NCI-H82 (cell line): ENCODE measurements around the gene YTHDF1.
A peak's percentile ranks its signal among the peaks of the same experiment; 100 is the strongest.

Experiments used
- DNase-seq: peaks from one replicate; lab custom pipeline; 2025; lab: John Stamatoyannopoulos, UW

The YTHDF1 gene

DNA sequence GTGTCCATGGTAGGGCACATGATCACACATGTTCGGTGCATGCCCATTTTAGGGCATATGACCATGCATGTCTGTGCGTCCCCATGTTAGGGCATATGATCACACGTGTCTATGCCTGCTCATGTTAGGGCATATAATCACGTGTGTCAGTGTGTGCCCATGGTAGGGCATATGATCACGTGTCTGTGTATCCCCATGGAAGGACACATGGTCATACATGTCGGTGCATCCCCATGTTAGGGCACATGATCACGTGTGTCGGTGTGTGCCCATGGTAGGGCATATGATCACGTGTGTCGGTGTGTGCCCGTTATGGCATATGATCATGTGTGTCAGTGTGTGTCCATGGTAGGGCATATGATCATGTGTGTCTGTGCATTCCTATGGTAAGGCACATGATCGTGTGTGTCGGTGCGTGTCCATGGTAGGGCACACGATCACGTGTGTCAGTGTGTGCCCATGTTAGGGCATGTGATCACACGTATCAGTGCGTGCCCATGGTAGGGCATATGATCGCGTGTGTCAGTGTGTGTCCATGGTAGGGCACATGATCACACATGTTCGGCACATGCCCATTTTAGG is 30.6 kb downstream of the YTHDF1 start:
- DNase-seq: no peak

DNA sequence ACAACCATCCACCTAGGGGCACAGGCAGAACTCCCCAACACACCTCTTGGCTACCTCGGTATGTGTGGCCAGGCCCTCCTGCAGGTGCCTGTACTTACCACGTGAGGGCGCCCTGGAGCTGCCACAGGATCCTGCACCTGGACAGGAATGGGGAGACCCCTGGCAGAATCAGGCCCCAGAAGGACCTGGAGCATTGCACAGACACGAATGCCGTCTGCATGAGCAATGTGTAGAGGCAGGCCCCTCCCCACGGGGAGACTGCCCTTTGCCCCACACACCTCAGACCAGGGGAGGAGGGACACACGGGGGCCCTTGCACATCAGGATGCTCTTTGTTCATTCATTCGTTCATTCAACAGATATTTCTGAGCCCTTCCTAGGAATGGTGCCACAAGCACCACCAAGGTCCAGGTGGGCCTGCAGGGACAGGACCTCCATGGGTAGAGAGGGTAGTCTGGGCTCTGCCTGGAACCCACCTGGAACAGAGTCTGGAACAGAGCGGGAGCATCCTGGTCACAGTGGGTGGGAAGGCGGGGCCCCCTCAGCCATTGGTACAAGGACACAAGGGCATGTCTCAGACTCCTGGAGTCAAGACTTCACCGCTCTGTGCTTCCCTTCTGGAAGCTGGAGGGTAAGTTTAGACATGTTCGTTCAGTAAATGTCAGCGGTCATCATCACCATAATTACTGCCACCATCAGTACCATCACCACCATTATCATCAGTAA is 32.3 kb downstream of the YTHDF1 start:
- peak; percentile 61 for DNase-seq

DNA sequence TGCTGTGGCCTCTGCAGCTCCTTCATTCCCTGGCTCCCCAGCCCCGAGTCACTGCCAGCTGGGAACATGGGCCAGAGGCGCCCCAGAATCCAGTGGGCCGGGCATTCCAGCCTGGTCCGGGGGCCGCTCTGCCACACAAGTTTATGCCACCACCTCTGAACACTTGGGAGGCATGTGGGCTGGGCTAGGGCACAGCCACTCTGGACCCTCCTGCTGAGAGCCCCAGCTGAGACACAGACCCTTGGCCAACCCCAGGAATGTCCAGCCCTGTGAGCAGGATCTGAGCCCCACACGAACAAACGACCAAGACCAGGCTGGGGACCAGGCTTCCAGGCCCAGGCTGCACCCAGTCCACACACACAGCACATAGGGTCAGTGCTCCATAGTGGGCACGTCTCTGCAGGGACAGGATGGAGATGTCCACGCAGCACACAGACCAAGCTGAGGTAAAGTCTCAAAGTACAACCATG is 33.0 kb downstream of the YTHDF1 start:
- DNase-seq: no peak

GRCh38 chr20:63182425-63182824 is 33.5 kb downstream of the YTHDF1 start:
- DNase-seq: peak; percentile 53

GRCh38 chr20:63181226-63181625 is 34.7 kb downstream of the YTHDF1 start:
- no peak for DNase-seq

GRCh38 chr20:63180569-63181185 is 35.3 kb downstream of the YTHDF1 start:
- DNase-seq: no peak

GRCh38 chr20:63179687-63180568 is 36.0 kb downstream of the YTHDF1 start:
- DNase-seq: no peak

DNA sequence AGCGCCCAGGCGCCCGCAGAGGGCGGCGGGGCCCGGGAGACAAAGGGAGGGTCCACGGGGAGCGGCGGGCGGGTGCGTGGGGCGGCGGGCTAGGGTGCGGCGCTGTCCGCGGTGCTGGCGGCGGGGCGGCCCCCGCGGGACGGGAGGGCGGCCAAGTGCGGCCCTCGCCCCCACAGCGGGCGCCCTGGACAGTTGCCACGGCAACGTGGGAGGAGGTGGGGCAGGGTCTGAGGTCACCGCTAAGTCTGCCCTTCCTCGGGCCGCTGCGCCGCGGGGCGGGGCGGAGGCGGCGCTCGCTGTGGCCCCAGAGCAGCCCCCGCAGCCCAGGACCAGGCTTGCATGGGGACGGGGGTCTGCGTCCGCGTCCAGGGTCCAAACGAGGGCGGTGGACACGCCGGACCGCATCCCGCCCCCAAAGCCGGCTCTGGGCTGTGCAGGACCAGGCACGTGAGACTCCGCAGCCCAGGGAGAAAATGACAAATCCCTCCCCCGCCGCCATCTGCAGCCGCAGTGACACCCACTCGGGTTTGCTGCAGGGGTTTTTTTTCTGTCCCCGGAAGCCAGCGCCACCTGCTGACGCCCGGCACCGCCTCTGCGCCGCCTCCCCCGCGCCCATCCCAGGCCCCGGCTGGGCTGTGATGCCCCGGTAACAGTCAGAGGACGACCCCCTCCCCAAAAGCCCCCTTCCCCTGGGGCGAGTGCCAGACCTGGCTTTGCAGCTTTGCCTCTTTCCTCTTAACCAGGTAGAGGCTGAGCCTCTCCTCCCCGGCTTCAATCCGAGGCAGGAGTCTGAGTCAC is 36.8 kb downstream of the YTHDF1 start:
- DNase-seq: peak; percentile 89

GRCh38 chr20:63178446-63178820 is 37.5 kb downstream of the YTHDF1 start:
- DNase-seq: no peak

DNA sequence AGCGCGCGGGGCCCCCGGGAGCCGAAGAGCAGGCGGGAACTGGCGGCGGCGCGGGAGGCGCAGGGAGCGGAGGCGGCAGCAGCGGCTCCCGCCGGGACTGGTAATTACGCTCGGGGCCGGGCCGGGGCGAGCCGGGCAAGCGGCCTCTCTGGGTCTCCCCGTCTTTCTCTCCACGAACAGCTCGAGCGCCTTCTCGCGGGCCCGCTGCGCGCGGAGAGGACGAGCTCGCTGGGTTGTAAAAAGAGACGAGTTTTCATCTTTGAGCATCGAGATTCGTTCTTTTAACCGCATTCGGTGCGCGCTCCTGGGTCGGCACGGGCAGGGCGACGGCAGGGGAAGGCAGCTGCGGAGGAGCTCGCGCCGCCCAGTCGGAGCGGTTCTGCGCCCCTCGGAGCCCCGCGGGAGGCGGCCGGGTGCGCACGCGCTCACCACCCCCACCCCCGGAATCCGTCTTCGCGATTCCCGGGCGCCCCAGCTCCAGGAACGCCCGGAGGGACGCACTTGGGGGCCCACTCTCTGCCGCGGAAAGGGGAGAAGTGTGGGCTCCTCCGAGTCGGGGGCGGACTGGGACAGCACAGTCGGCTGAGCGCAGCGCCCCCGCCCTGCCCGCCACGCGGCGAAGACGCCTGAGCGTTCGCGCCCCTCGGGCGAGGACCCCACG is 38.0 kb downstream of the YTHDF1 start:
- DNase-seq: no peak

DNA sequence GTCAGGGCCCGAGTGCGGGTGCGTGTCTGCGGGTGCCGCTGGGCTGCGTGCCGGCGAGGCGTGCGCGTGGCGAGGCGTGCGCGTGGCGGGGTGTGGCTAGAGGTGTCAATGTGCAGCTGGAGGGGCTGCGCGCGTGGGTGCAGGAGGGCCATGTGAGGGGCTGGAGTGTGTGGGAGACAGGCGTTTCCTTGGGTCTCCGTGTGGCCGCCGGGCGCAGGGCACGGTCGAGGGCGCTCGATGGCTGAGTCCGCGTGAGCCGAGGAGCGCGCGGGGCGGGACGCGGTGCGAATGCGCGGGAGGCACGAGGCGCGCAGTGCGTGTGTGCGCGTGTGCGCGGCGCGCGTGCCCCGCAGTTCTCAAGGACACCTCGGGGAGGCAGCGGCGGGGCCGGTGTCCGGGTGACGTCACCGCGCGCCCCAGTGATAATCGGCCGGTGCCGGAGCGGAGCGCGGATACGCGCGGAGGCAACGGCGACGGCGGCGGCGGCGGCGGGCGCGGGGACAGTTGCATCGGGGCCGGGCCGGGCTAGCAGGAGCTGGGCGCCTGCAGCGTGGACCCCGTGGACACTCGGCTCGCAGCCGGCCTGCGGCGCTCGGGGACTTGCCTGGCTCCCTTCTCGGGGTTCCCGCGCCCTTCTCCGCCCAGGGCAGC is 38.7 kb downstream of the YTHDF1 start:
- DNase-seq: peak; percentile 30

DNA sequence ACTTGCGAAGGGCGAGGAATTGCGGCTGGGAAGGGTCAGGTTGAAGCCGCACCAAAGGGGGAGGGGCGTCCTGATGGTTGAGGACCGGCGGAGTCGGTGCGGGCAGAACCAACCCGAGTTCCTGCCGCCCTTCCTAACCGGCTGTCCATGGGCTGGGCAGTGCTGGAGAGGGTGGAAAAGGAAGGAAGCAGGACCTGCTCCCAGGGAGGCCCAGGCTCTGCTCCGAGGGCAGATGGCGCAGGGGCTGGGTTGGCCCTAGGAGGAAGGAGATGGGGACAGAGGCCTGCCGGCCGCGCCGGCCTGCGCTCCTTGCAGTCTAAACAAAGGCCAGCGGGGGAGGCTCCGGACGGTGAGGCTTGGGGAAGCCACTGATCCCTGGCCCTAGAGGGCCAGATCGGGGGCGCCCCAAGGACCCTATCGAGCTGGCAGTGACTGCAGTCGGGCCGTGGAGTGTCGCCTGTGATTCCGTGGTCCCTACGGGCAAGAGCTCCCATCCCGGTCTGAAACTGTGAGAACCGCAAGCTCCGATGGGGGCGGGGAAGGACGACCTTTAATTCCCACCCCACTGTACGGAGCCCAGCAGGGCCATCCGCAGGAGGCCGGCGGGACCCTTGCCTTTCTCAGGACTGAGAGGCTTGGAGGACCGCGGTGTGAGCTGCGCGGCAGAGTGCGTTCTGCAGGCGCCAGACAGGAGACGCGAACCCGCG is 39.4 kb downstream of the YTHDF1 start:
- DNase-seq: peak; percentile 34

DNA sequence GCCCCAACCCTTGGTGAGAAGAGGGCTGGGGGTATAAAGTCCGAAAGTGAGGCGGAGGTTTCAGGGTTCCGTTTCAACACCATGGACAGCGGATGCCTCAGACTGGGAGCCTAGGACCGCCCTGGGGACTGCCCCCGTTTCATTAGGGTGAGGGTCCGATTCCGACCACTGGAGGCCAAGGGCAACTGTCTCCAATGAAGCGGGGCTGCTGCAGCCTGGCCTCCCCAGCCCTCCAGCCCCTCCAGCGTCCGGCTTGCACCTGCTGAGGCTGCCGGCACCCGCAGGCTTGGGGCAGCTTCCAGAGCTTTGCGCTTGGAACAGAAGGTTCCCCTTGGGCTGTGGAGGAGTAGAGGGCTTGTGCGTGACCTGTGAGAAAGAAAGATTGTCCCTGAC is 39.9 kb downstream of the YTHDF1 start:
- no peak for DNase-seq

- DNase-seq: no peak
Measured at GRCh38 chr20:63175038-63175895, 40.7 kb downstream of the YTHDF1 start.

DNA sequence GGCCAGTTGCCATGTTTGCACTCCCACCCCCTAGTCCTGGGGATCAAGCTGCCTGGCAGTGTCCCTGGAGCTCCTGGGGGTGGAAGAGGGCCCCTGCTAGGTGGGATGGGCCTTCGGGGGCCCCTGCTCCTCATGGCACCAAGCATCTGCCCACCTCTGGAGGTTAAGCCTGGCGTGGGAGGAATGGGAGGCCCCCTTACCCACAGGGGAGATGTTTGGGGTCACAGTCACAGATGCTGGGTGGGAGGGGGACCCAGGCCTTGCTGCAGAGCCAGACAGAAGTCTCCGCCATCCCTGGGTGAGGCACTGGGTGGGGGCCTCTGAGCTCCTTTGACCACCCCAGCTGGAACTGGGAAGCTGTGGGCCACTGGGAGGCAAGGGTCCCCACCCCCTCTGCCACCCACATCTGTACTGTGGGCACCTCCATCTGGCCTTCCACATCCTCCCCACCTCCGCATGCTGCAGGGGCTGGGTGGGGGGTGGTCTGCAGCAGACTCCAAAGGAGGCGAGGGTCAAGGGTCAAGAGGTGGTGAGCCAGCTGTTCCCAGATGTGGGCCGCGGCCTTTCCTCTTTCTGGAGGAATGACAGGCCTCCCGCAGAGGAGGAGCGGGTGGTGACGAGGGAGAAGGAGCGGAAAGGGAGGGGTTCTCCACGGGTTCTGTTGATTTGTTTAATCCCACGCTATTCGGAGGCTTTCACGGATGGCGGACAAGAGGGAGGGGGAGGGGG is 41.5 kb downstream of the YTHDF1 start:
- no peak for DNase-seq

DNA sequence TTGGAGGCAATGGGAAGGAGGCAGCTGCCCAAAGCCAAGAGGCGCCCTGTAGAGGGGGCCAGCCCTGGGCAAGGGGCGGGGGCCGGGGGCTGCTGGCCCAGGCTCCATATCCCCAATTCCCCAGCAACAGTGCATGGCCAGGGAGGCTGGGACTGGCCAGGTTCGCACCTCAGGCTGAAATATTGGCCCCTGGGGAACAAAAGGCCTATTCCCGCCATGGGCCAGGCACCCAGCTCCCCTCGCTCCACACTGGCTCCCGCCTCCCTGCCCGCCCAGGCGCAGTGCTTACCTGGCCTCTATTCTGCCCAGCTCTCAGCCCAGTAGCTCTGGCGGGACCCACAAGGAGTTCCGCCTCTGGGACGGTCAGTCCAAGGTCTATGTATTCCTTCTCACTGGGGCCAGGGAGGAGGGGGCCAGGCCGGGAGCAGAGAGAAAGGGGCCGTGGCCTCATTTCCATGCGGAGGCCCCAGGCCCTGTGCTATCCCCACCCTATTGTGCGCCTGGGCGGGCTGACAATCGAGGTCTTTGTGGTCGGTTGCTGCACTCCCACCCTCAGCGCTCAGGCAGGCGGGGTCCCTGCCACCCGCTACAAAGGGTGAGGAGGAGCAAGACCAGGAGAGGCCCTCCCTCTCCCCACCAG is 42.3 kb downstream of the YTHDF1 start:
- DNase-seq: no peak

DNA sequence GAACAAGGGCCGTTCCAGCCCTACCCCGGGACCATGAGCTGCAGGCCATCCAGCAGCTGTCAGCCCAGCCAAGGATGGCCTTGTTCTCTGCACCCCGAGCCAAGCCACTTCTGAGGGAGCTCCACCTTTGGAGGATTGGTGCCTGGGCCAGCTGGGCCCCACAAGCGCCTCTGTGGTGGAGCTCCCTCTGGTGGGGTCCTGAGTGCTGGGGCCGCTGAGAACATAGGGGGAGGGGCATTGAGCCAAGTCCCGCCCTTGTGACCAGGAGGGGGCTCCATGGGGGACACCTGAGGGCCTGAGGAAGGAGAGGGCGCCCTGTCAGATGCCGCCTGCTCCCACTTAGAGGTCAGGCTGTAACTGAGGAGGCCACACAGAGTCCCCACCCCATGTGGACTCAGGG is 43.2 kb downstream of the YTHDF1 start:
- peak; percentile 72 for DNase-seq

DNA sequence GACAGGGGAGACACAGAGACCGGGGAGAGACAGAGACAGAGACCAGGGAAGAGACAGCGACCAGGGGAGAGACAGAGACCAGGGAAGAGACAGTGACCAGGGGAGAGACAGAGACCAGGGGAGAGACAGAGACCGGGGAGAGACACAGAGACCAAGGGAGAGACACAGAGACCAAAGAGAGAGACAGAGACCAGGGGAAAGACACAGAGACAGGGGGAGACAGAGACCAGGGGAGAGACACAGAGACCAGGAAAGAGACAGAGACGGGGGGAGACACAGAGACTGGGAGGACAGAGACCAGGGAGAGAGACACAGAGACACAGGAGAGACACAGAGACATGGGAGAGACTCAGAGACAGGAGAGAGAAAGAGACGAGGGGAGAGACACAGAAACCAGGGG is 43.9 kb downstream of the YTHDF1 start:
- DNase-seq: no peak
